Right ventricle myocardium superior (tissue), 1 donor: ENCODE data around the gene PIPOX. TPM values are rescaled to one million over a fixed set of nuclear protein-coding genes. Genes with fewer than 3 reads are reported as not detected.
A peak's percentile ranks its signal among the peaks of the same experiment; 100 is the strongest.

ENCODE experiments used
- ATAC-seq: fragments of 200-7000 bp; cut with Tn5 transposase; one replicate; pipeline ENCODE4 v1.9.1; 2020; ENCODE audit warnings: mild to moderate bottlenecking; ENCODE audit not compliant: poor library complexity
- DNase-seq: peaks from one replicate; pipeline ENCODE4 v3.0.0-alpha.2; 2020
- intact Hi-C: fragments of 100-400 bp; cut with DNase I; formaldehyde crosslinking; loops from one replicate; pipeline ENCODE4 v1.11.2; 2022
- long read RNA-seq: library from polyadenylated mRNA; unstranded; transcript quantifications from one replicate; pipeline ENCODE4 v2.0.0, GENCODE V29; 2021
- total RNA-seq: library from RNA; stranded (reverse); fragmentation: NEBNext Ultra II Directional; extraction: Animal tissue kit (Norgen Biotek cat#: 25700); gene quantifications from one replicate; pipeline ENCODE4 v1.2.1, GENCODE V29; 2021
- donor health status: DM: no; HTN: yes; CAD: no; lungs with severe emphysema.

The PIPOX gene
- 1.00 TPM for total RNA-seq
- long read RNA-seq = 0 reads

- intact Hi-C loops = no loop called here
- DNase-seq (no peak), ATAC-seq (peak; percentile 73)
These were observed at the start of gene PIPOX for GRCh38 chr17:29042679-29043538. PIPOX (plus strand) TSS chr17:29043141; CDS start chr17:29043226, 85 bp downstream.

DNA sequence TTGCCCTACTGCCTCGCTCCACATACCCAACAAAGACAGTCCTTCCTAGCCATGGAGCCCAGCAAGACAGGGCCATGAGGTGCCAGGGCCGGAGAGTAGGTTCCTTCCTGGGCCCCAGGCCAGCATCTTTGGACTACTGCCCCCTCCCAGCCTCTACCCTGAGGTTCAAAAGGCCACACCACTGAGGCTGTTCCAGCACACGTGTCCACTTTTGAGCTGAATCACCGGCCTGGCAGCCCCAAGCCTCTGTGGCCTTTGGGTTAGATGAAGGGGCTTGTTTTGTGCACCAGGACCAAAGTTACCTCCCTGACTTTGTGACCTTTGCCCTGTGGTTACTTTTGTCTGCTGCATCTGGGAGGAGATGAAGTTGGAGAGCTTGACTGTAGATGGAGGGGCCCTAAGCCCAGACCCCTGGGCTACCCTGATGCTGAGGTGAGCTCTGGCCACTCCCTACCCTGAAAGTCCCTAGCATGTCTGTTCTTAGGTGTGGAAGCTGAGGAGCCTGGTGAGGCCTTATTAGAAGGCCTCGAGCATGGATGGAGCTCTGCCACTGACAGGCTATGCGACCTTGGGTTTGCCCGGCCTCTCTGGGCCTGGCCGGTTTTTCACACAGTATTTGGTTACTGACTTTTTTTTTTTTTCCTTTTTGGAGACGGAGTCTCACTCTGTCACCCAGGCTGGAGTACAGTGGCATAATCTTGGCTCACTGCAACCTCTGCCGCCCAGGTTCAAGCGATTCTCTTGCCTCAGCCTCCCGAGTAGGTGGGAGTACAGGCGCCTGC, 49.1 kb upstream of the PIPOX start:
- ATAC-seq (no peak), DNase-seq (no peak)
- intact Hi-C loops = no loop called here

DNA sequence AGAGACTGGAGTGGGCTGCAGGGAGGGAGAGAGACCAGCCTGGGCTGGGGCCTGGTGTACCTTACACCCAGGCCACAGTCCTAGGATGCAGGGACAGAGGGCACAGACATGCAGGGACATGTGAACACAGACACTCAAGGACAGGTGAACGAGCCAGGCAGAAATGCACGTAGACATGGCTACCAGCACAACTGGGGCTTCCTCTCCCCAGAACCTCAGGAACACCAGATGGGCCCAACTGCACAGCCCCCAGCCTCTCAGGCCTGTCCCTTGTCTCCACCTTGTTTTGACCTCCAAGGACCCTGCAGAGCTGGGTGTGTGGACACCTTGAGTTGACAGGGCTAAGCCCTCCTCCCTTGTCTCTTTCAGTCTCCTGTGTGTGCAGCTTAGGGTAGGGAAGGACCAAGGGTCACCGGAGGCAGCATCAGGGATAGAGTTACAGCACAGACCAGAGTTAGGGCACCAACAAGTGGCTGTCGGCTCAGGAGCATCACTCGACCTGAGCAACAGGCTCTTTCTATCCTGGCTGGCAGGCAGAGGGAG, 46.3 kb upstream of the PIPOX start:
- DNase-seq = no peak

GRCh38 chr17:28997806-28998205, 45.1 kb upstream of the PIPOX start:
- intact Hi-C loops = no loop called here
- ATAC-seq = no peak
- DNase-seq = no peak

More for the DNA sequence above, 46.3 kb upstream of the PIPOX start:
- no peak for ATAC-seq
- intact Hi-C loops = no loop called here

- ATAC-seq (no peak), DNase-seq (no peak)
- intact Hi-C loops = no loop called here
These were observed 43.7 kb upstream of the PIPOX start for GRCh38 chr17:28999206-28999605.

DNA sequence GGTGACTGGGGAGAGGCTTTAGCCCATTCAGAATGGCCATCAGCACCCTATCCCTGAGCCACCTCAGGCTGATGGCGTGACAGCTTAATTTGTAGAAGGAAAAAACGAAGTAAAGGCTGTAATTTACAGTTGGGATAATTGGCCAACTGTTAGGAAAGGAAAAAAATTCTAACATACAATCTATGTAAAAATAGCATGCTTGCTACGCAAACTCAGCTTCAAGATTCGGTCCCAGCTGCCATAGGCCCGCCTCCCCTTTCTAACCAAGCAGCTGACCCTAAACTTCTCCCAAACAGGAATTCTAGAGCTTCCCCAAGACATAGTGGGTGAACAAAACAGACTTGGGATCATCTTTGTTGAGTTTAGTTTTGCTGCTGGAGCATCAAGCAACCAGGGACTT, 42.0 kb upstream of the PIPOX start:
- ATAC-seq (no peak), DNase-seq (no peak)
- intact Hi-C loops = no loop called here

GRCh38 chr17:29002811-29003210, 40.1 kb upstream of the PIPOX start:
- DNase-seq = no peak
- intact Hi-C loops = no loop called here
- ATAC-seq = no peak

DNA sequence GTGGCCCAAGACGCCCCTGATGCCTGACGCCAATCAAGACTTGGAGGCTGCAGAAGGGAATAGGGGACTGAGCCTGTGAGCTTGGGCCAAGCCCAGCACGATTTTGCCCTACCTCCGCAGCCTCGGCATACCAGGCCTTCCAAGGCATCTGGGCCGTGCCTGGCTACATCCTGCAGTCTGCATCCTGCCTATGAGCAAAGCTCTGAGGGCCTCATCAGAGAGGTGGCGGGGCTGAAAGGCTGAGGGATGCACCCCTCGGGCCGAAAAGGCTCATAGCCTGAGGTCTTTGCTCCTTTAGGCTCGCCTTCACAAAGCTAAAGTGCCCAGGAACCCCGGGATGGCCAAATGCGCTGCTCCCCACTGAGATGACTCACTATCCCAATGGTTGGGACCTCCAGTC, 39.7 kb upstream of the PIPOX start:
- DNase-seq (no peak), ATAC-seq (no peak)
- intact Hi-C loops = no loop called here

- ATAC-seq (no peak), DNase-seq (no peak)
- intact Hi-C loops = no loop called here
These were observed 38.8 kb upstream of the PIPOX start for GRCh38 chr17:29004081-29004692.

GRCh38 chr17:29005936-29006511, 36.9 kb upstream of the PIPOX start, which contains the start of gene SEZ6:
SEZ6 (minus strand) TSS chr17:29006033; CDS start chr17:29005869, 164 bp downstream.
- DNase-seq = peak; percentile 78
- peak; percentile 95 for ATAC-seq
- intact Hi-C loops = no loop called here

DNA sequence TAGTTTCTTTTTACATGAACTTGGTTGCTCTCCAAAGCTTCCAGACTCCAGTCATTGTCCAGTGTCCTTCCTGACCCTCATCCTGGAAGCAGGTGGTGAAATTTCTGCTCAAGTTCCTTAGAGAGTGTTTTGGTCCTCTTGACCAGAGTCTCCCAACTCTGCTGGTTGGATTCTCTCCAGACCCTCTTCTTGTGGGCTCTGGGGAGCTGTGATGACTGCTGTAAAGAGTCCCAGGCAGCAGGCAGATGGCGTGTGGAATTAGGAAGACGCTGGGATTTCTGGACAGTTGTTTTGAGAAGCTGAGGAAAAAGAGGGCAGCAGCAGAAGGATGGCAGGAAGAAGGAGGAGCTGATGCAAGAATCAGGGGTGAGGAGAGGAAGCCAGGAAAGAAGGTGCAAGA, 35.5 kb upstream of the PIPOX start:
- DNase-seq (no peak), ATAC-seq (no peak)
- intact Hi-C loops = no loop called here

GRCh38 chr17:29007860-29008455, 35.0 kb upstream of the PIPOX start:
- DNase-seq (no peak), ATAC-seq (no peak)
- intact Hi-C loops = no loop called here

DNA sequence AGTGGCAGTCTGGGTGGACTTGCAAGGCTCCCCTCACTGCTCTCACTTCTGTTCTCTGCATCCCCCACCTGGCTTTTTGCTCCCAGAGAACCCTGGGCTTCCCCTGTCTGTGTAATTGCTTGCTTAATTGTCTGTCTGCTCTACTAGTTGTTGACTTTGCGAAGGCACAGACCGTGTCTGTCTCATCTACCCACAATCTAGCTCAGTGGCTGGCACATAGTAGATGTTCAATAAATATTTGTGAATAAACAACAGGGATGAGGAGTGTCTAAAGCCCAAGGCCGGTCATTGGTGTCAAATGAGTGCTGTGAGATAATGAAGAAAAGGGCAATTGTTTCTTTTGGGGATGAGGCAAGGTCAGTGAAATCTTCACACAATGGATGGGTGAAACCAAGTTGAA, 34.4 kb upstream of the PIPOX start:
- intact Hi-C loops = no loop called here
- no peak for ATAC-seq

DNA sequence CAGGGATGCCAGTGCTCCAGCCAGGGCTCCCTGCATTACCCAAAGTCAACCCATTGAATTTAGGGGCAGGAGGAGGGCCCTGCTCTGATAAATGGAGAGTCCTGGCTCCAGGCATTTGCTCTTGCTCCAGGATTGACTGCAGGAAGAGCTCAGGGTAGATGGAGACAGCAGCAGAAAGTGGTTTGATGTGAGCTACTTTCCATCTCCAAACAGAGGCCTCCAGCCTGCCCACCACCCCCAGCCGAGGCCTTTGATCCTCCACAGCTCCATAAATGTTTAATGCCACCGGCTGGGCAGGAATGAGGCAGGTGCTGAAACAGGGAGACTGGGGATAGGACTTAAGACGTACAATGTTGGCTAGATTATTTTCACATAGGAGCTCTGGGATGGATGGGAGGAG, 32.8 kb upstream of the PIPOX start:
- DNase-seq (no peak), ATAC-seq (no peak)
- intact Hi-C loops = no loop called here

More for the DNA sequence above, 34.4 kb upstream of the PIPOX start:
- DNase-seq = no peak

- intact Hi-C loops = no loop called here
- ATAC-seq = no peak
- DNase-seq = no peak
These were observed 32.4 kb upstream of the PIPOX start for GRCh38 chr17:29010586-29010985.

GRCh38 chr17:29012535-29012934, 30.4 kb upstream of the PIPOX start:
- intact Hi-C loops = no loop called here
- ATAC-seq (no peak), DNase-seq (no peak)

GRCh38 chr17:29014716-29015115, 28.2 kb upstream of the PIPOX start:
- ATAC-seq = no peak
- intact Hi-C loops = no loop called here

More at GRCh38 chr17:29014716-29015115, 28.2 kb upstream of the PIPOX start:
- DNase-seq = no peak
